Activated effector memory CD4-positive, alpha-beta T cell treated with Interleukin-2 at 50 U/mL for 16 hours (primary cell): Measurements from ENCODE around the gene PCID2.

Experiments
- DNase-seq: peaks from one replicate; pipeline ENCODE4 v3.0.0-alpha.2; 2020

PCID2 gene

DNA sequence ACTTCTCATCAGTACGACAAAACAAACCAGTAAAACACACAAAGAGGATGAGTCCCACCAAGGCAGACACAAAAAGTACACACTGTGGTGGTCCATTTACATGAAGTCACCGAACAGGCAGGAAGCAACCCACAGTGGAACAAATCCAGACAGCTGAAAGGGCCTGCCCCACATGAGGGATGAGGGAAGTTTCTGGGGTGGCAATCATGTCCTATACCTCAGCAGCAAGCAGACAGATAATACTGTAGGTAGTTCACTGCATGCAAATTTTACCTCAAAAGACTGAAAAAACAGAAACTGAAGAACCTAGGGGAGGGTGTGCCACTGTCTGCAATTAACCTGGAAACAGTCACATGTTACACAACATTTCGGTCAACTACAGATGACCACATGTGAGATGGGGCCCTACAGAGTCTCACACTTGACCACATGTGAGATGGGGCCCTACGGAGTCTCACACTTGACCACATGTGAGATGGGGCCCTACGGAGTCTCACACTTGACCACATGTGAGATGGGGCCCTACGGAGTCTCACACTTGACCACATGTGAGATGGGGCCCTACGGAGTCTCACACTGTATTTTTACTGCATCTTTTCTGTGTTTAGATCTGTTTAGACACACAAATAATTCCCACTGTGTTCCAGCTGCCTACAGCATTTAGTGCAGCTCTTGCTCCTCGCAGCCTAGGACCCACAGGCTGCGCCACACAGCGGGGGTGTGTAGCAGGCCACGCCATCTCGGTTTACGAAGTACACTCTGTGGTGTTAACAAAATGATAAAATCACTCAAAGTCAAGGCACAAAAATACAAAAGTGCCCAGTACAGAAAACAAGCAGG lies 22.2 kb downstream of the PCID2 start:
- DNase-seq = no peak

DNA sequence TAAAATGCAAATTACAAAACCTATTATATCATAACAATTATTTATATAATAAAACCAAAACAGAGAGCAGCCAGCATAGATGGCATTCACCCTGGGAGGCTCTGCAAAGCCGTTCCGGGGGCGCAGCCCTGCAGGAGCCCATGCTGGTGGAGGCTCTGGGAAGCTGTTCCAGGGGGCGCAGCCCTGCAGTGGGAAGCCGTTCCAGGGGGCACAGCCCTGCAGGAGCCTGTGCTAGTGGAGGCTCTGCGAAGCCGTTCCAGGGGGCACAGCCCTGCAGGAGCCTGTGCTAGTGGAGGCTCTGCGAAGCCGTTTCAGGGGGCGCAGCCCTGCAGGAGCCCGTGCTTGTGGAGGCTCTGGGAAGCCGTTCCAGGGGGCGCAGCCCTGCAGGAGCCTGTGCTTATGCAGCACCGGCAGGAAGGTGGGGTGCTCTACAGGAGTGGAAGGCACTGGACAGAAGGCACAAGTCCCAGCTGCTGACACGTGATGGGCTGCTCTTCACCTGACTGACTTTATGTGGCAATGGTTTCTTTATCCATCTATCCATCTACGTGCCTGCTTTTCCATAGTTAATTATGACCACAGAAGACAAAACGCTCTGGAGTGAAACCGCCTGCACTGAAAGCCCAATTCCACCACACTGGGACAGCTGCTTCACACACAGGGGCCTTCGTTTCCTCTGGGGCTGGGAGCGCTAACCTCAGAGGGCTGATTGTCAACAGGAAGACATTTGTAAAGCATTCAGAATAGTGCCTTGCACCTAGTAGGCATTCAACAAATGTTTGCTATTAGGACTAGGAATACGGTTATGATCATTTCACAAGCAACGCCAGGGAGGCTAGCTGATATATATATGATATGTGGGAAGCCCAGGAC lies 23.7 kb downstream of the PCID2 start:
- DNase-seq = no peak

- no peak for DNase-seq
Measured at GRCh38 chr13:113183450-113184129, 24.9 kb downstream of the PCID2 start.

DNA sequence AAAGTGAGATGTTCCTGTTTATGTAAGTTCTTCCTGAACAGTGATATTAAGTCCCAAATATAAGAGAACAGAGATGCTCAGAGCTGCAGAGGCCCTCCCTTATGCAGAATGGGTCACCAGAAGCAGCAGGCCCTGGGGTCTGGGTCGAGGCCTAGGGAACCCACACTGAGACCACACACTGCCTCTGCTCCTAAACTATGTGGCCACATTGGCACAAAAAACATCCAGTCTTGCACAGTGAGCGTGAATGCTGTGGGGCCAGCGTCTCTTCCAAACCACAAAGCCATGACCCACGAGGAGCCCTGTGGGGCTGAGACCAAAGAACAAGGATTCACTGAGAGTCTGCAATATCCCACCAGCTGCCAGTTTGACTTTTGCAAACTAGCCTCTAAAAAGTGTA lies 26.4 kb downstream of the PCID2 start:
- DNase-seq = no peak

- no peak for DNase-seq
Measured at GRCh38 chr13:113179374-113180230, 28.9 kb downstream of the PCID2 start.

GRCh38 chr13:113178896-113179167 lies 29.6 kb downstream of the PCID2 start:
- no peak for DNase-seq

- no peak for DNase-seq
Measured at GRCh38 chr13:113178070-113178895, 30.2 kb downstream of the PCID2 start.

- no peak for DNase-seq
Measured at GRCh38 chr13:113176822-113177221, 31.6 kb downstream of the PCID2 start.

- DNase-seq = no peak
Measured at GRCh38 chr13:113176280-113176679, 32.2 kb downstream of the PCID2 start.

DNA sequence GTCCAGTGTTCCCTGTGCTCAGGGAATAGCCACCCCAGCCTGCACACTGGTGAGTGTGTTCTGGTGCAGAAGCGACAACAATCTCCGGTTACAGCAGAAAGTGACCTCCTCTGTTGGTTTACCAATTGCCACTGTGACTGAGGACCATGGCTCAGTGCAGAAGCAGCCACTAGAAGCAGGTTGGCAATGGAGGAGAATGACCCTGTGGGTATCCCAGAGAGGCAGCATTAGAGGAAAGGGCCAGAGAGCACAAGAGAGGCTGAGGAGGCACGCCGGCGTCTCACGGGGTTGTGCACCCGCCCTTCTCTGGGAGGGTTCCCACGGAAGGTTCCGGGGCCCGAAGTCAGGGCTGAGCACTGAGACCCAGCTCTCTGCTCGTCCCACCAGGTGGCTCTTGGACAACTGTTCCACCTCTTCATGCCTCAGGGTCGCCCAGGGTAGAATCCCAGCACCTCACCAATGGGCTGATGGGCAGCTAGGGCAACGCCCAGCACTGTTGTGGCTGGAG lies 36.0 kb downstream of the PCID2 start:
- no peak for DNase-seq

GRCh38 chr13:113171250-113172125 lies 37.0 kb downstream of the PCID2 start:
- no peak for DNase-seq

DNA sequence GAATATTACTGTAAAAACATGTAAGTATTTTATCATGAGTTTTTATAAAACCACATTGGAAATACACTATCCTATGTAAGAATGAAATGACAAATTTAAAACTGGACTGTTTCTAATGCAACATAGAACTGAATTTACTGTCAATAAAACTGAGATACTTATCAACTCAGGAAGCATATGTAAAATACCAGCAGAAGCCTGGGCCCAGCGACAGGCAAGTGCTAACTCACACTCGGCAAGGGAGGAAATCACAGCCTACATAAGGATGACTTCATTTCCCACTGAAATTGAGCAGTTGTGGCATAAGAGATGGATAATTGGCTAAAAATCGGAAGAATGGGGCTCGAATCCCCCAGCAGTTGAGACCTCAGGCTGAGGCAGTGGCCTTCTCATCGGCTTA lies 38.0 kb downstream of the PCID2 start:
- no peak for DNase-seq

DNA sequence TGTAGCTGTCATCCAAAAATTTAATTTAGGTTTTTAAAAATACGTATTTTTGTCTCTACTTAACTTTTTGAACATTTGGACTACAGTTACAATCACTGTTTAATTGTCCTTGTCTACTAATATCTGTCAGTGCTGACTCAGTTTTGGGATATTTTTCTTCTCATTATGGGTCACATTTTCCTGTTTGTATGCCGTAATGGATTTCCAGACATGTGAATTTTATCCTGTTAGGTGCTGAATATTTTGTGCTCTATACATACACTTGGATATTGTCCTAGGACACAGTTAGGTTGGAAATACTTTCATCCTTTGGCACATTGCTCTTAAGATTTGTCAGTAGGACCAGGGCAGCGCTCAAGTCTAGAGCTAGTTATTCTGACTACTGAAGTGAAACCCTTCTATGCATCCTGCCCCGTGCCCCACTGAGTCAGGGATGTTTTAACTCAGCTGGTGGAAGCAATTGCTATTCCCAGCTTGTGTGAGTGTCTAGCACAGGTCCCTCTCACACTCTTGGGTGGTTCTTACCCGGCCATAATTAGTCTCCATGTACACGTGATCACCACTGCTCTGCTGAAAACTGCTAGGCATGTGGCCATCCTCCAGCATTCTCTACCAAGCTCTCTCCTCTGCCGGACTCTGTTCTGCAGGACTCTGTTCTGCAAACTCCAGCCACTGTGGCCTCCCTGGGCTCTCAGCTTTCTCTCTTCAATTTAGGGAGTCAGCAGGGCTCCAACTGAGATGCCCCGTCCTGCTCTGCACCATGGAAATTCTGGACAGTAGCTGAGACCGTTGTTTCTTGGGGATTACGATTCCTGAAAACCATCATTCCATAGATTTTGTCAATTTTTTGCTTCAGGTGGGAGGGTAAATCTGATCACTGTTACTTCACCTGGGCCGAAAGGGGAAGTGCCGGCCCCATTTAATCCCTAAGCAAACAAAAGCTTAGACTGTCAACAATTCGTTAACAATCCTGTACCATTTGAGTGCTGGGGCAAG lies 38.9 kb downstream of the PCID2 start:
- DNase-seq = no peak

DNA sequence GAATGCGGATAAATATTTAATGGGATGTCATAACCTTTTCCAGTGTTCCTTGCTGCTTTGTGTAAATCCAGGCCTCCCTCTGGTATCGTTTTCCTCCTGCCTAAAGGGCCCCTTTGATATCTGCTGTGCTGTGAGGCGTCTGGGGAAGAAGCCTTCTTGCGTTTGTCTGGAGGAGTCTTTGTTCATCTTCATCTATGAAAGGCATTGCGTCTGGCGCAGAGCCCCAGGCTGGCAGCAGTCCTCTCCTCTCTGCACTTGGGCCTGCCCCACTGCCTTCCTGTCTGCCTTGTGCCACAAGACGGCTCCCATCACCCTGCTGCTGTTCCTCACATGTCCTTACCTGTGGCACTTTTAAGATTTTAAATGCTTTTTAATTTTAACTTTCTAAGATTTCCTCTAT lies 40.3 kb downstream of the PCID2 start:
- DNase-seq = no peak

DNA sequence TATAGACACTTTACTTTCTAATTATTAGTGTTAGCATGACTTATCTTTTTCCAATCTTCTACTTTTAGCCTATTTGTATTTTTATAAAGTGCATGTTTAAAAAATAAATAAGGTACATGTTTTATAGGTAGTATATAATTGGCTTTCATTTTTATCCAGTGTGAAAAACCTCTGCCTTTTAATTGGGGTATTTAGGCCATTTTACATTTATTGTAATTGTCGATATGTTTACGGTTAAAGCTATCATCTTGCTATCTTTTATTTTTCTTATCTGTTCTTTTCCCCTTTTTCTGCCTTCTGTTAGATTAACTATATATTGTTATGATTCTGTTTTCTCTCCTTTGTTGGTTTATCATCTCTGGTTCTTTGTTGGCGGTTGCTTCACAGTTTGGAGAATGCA lies 40.9 kb downstream of the PCID2 start:
- no peak for DNase-seq

DNA sequence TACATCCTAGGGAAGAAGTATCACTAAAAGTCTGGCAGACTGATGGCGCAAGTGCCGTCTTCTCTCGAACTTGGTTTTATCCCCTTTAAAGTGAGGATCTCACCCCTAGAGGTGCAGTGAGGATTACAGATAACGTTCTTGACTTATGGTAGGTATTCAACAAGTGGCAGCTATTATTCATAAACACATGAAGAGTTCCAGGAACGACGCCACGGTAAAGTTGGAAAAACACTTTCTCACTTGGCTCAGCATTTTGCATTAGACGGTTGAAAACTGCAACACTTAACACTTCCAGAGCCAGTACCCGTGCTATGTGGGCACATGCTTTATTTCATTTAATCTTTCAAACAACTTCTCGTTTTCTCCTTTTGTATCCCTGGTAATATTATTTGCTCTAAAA lies 41.3 kb downstream of the PCID2 start:
- no peak for DNase-seq

- DNase-seq = no peak
Measured at GRCh38 chr13:113166681-113167080, 41.8 kb downstream of the PCID2 start.

GRCh38 chr13:113166266-113166665 lies 42.2 kb downstream of the PCID2 start:
- DNase-seq = no peak

GRCh38 chr13:113164492-113164891 lies 44.0 kb downstream of the PCID2 start:
- DNase-seq = no peak
